Calu3 (cell line): Measurements from ENCODE around the gene KRT80. TPM values are rescaled to one million over a fixed set of nuclear protein-coding genes. Genes with fewer than 3 reads are reported as not detected.
A peak's percentile ranks its signal among the peaks of the same experiment; 100 is the strongest.

ENCODE experiments used
- BruUV-seq: library from RNA; stranded (reverse); fragments of 400-500 nt; replicated peaks from 2 replicates; lab custom pipeline; 2021; lab: Mats Ljungman, UMichigan
- CTCF ChIA-PET: fragments of 300-600 bp; sonication (Branson Sonifier 250); formaldehyde crosslinking; loops from one replicate; lab custom pipeline; 2022; ENCODE audit warnings: antibody characterized with exemption; lab: Charles Lee
- DNase-seq: peaks from one replicate; pipeline ENCODE4 v3.0.0; 2022
- H3K27ac Mint-ChIP-seq: one replicate; pipeline ENCODE4 v1.8.0; 2022; ENCODE audit warnings: mixed read lengths; ENCODE audit not compliant: unreplicated experiment
- H3K27me3 Mint-ChIP-seq: one replicate; pipeline ENCODE4 v1.8.0; 2022; ENCODE audit warnings: mixed read lengths; ENCODE audit not compliant: unreplicated experiment
- H3K36me3 Mint-ChIP-seq: one replicate; pipeline ENCODE4 v1.8.0; 2022; ENCODE audit warnings: mild to moderate bottlenecking, moderate library complexity, mixed read lengths; ENCODE audit not compliant: insufficient read depth, unreplicated experiment
- H3K4me1 Mint-ChIP-seq: one replicate; pipeline ENCODE4 v1.8.0; 2022; ENCODE audit warnings: mild to moderate bottlenecking, low read depth, mixed read lengths; ENCODE audit not compliant: unreplicated experiment
- H3K4me3 Mint-ChIP-seq: one replicate; pipeline ENCODE4 v1.8.0; 2022; ENCODE audit warnings: mild to moderate bottlenecking, low read depth, moderate library complexity, mixed read lengths; ENCODE audit not compliant: unreplicated experiment
- H3K9me3 Mint-ChIP-seq: one replicate; pipeline ENCODE4 v1.8.0; 2022; ENCODE audit warnings: low read depth, mixed read lengths; ENCODE audit not compliant: unreplicated experiment
- intact Hi-C: fragments of 100-400 bp; cut with micrococcal nuclease; formaldehyde crosslinking; loops from one replicate; pipeline ENCODE4 v1.10.0; 2022; ENCODE audit not compliant: unreplicated experiment
- total RNA-seq: library from RNA; stranded (reverse); gene quantifications from 2 replicates; pipeline ENCODE4 v1.2.3, GENCODE V29; 2022
- TF ChIP-seq, protein P1 (sequence below): fragments of 200-600 bp; IDR thresholded peaks from one replicate; pipeline ENCODE4 v1.8.0; 2022; ENCODE audit warnings: antibody characterized with exemption; ENCODE audit not compliant: unreplicated experiment

KRT80 gene
- total RNA-seq, 1 experiment from 2014 or later: 45.5 TPM

DNA sequence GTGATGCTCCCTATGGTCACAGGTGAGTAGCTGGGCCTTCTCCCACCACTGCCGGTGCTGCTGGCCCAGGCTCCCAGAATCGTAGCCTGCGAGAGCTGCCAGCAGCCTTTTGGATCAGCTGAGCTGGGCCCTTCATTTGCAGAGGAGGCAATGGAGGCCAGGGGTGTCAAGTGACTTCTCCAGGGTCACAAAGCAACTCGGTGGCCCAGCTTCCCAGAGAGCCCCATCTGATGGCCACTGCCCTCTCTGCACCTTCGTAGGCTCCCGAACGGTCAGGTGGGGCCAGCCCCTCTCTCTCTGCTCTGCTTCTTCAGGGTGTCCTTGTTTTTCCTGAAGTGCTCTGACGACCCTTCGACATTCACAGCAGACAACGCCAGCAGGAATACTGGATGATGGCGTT, 4.6 kb downstream of the KRT80 start:
- CTCF ChIA-PET: interaction anchor here (1.1 kb wide), 1 partner anchor 33 kb away, joined by 3 read pairs; no protein-coding TSS in a partner anchor
- Mint-ChIP-seq H3K4me3 (no peak overlapping the region), H3K27ac (peak overlapping the region; percentile 74), H3K27me3 (no peaks in the 10 kb centered on the region), H3K4me1 (peaks cover 54% of the 10 kb centered on the region), H3K9me3 (no peaks in the 10 kb centered on the region), H3K36me3 (peaks cover 62% of the 10 kb centered on the region)
- intact Hi-C loops: no loop called here
- DNase-seq: no peak
- no TSS peak for BruUV-seq
- TF ChIP-seq, protein P1, sequence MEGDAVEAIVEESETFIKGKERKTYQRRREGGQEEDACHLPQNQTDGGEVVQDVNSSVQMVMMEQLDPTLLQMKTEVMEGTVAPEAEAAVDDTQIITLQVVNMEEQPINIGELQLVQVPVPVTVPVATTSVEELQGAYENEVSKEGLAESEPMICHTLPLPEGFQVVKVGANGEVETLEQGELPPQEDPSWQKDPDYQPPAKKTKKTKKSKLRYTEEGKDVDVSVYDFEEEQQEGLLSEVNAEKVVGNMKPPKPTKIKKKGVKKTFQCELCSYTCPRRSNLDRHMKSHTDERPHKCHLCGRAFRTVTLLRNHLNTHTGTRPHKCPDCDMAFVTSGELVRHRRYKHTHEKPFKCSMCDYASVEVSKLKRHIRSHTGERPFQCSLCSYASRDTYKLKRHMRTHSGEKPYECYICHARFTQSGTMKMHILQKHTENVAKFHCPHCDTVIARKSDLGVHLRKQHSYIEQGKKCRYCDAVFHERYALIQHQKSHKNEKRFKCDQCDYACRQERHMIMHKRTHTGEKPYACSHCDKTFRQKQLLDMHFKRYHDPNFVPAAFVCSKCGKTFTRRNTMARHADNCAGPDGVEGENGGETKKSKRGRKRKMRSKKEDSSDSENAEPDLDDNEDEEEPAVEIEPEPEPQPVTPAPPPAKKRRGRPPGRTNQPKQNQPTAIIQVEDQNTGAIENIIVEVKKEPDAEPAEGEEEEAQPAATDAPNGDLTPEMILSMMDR: no peak

DNA sequence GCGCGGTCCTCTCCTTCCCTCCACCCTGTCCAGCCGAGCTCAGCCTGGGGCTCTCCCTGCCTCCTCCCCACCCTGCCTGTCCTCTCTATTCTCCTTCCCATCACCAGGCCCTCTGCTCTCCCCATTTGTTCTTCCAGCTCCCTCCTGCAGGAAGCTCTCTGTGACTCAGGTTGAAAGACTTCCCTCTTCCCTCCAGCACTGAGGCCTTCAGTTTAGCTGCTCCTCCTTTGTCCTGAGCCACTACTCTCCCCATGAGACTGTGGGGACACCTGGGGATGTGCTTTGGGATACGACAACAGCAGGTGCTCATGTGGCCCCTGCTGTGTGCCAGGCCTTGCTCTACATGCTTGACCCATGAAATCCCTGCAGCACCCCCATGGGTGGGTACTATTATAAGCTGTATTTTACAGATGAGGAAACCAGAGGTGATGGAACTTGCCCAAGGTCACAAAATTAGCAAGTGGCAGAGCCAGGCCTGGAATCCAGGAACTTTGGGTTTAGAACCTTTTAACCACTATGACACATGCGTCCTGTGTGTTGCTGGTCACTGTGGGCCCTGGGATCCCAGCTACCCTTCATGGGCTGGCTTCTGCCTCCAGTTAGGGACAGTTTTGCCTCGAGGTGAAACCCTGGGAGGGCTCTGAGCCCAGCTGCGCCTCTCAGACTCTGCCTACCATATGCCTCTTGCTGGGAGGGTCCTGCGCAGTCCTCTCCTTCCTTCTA, 5.5 kb downstream of the KRT80 start:
- Mint-ChIP-seq H3K27ac (peak overlapping the region; percentile 74), H3K36me3 (peaks cover 62% of the 10 kb centered on the region), H3K4me3 (no peak overlapping the region), H3K9me3 (no peaks in the 10 kb centered on the region), H3K4me1 (peaks cover 52% of the 10 kb centered on the region), H3K27me3 (no peaks in the 10 kb centered on the region)
- TF ChIP-seq, protein P1: no peak
- DNase-seq: peak; percentile 45
- BruUV-seq: no TSS peak
- CTCF ChIA-PET: interaction anchor here (0.8 to 1.3 kb wide), 4 partner anchors 22 to 34 kb away, joined by 3 to 7 read pairs (median 5); no protein-coding TSS in a partner anchor
- intact Hi-C loops: no loop called here

DNA sequence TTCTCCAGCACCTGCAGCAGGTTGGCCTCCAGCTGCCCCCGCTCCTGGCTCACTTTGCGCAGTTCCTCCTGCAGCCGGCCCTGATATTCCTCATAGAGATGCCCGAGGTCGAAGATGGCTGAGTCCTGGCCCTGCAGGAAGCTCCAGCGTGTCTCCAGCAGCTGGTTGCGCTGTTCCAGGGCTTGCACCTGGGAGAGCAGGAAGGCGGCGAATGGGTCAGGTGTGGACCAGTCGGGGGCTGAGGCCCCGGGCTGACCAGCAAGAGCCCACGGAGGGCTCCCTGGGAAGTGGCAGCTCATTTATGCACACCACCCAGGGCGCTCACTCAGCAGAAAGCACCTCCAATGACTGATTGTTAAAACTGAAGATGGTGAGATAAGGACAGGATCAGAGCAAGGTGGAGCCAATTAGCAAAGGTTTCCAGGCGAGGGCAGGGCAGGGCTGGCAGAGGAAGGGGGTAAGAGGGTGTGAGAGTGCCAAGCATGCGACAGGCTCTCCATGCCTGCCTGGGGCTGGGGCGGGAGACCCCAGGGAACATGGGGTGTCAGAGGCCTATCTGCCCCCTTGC, 6.3 kb downstream of the KRT80 start:
- H3K9me3 Mint-ChIP-seq: no peaks in the 10 kb centered on the region
- CTCF ChIA-PET: interaction anchor here (0.8 to 1.3 kb wide), 3 partner anchors 23 to 30 kb away, joined by 3 to 7 read pairs (median 7); no protein-coding TSS in a partner anchor
- DNase-seq: no peak
- peak overlapping the region; percentile 74 for H3K27ac Mint-ChIP-seq
- TF ChIP-seq, protein P1: no peak
- no TSS peak for BruUV-seq
- intact Hi-C loops: no loop called here
- peaks cover 47% of the 10 kb centered on the region for H3K4me1 Mint-ChIP-seq
- peaks cover 60% of the 10 kb centered on the region for H3K36me3 Mint-ChIP-seq
- H3K4me3 Mint-ChIP-seq: no peak overlapping the region
- no peaks in the 10 kb centered on the region for H3K27me3 Mint-ChIP-seq

DNA sequence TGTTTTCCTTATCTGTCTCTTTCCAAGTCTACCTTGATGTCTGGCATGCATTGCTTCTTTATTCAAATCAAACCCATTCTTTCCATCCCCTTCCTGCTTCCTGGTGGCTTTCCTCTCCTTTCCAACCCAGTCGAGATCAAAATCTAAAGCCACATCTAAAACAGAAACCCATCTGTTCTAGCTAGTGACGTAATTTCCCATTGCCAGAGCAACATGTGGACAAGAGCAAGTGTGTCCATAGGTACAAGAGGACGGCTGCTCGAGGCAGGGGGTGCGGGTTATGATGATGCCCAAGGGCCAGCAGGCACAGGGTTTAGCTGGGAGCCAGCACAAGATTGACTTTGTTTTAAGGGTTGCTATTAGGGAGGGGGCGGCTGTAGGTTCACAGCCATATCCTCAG, 7.0 kb downstream of the KRT80 start:
- peaks cover 44% of the 10 kb centered on the region for H3K4me1 Mint-ChIP-seq
- H3K27me3 Mint-ChIP-seq: no peaks in the 10 kb centered on the region
- intact Hi-C loops: no loop called here
- H3K9me3 Mint-ChIP-seq: no peaks in the 10 kb centered on the region
- CTCF ChIA-PET: no interaction called here
- BruUV-seq: no TSS peak
- H3K36me3 Mint-ChIP-seq: peaks cover 59% of the 10 kb centered on the region
- no peak for DNase-seq
- TF ChIP-seq, protein P1: no peak
- H3K27ac Mint-ChIP-seq: no peak overlapping the region
- H3K4me3 Mint-ChIP-seq: no peak overlapping the region
